22Rv1 (cell line): ENCODE measurements around the gene SH3BP4.

Experiments
- ZFX ChIP-seq: fragments of 450-650 bp; IDR thresholded peaks from 2 replicates; pipeline ENCODE4 v1.6.1; 2017; ENCODE audit warnings: antibody characterized with exemption, borderline replicate concordance
- TF ChIP-seq, protein P1 (sequence below): fragments of 450-650 bp; IDR thresholded peaks from 2 replicates; pipeline ENCODE4 v1.5.1; 2017; ENCODE audit warnings: mild to moderate bottlenecking

DNA sequence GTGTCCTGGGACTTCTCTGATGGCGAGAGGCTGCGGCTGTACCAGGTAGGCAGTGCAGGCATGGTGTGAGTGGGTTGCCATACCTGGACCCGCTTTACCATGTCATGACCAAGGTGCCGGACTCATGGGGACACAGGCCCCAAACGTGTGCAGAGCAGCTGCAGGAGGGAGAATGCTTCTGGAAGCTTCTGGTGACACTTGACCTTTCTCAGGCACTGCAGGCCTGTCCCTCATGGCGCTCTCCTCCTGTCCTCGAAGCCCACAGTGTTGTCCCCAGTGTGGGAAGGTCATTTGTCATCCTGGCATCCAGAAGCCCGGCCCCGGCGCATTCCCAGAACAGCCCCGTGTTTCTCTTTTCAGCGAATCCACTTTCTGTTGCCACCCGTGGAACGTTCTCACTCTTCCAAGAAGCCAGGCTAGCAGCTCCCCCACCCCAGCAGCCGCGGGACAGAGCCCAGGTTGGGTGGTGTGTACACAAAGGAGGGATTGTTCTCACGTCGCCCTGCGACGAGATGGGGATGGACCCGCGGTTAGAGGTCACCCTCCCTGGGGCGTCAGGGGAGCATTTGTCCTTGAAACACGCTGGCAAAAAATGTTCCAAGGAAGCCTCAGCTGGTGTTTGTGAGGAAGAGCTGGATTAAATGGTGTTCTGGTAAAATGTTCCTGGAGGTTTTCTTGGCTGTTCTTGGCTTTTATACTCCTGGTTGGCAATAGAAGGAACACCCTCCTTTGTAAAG, 43.7 kb downstream of the SH3BP4 start:
- TF ChIP-seq, protein P1, sequence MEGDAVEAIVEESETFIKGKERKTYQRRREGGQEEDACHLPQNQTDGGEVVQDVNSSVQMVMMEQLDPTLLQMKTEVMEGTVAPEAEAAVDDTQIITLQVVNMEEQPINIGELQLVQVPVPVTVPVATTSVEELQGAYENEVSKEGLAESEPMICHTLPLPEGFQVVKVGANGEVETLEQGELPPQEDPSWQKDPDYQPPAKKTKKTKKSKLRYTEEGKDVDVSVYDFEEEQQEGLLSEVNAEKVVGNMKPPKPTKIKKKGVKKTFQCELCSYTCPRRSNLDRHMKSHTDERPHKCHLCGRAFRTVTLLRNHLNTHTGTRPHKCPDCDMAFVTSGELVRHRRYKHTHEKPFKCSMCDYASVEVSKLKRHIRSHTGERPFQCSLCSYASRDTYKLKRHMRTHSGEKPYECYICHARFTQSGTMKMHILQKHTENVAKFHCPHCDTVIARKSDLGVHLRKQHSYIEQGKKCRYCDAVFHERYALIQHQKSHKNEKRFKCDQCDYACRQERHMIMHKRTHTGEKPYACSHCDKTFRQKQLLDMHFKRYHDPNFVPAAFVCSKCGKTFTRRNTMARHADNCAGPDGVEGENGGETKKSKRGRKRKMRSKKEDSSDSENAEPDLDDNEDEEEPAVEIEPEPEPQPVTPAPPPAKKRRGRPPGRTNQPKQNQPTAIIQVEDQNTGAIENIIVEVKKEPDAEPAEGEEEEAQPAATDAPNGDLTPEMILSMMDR: no peak
- TF ChIP-seq ZFX: no peak
